Mammary epithelial cell (primary cell): ENCODE measurements around the gene DCHS2.

Experiments
- EZH2 ChIP-seq: IDR thresholded peaks from 2 replicates; pipeline ENCODE4 v1.6.1; 2012; ENCODE audit warnings: low read length, inconsistent platforms, borderline replicate concordance
- TF ChIP-seq, protein P1 (sequence below), 2 donors: IDR thresholded peaks in 1 of 2; conservative IDR thresholded peaks in 1 of 2; 2 replicates each; pipeline ENCODE4 v1.5.1; 2011 to 2012; ENCODE audit warnings: inconsistent platforms in 2 of 2, low read length in 2 of 2, mild to moderate bottlenecking in 2 of 2, control low read depth in 1 of 2, low read depth in 1 of 2; ENCODE audit not compliant: insufficient read depth in 1 of 2; ENCODE audit errors: extremely low read depth in 1 of 2

DNA sequence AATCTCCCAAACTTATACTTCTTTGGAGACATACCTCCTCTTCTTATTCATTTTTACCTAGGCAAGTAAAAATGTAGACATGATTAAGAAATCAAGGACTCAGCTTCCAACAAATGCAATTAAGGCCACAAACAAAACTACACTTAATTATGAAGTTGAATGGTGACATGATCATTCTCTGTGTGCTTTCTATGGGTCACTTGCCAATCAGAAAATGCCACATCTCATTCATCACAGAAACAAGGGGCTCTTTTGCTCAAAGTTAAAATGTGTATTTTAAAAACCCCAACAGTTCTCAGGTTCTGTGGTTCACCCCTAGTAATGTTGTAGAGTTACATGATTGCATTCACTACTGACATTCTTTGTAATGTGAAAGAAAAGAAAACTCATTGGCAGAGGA lies 273.5 kb downstream of the DCHS2 start:
- TF ChIP-seq, protein P1, sequence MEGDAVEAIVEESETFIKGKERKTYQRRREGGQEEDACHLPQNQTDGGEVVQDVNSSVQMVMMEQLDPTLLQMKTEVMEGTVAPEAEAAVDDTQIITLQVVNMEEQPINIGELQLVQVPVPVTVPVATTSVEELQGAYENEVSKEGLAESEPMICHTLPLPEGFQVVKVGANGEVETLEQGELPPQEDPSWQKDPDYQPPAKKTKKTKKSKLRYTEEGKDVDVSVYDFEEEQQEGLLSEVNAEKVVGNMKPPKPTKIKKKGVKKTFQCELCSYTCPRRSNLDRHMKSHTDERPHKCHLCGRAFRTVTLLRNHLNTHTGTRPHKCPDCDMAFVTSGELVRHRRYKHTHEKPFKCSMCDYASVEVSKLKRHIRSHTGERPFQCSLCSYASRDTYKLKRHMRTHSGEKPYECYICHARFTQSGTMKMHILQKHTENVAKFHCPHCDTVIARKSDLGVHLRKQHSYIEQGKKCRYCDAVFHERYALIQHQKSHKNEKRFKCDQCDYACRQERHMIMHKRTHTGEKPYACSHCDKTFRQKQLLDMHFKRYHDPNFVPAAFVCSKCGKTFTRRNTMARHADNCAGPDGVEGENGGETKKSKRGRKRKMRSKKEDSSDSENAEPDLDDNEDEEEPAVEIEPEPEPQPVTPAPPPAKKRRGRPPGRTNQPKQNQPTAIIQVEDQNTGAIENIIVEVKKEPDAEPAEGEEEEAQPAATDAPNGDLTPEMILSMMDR (conservative IDR thresholded peaks at IDR 0.05 in 1 of 2, IDR thresholded peaks at IDR 0.05 in 1 of 2; ENCODE audit: extremely low read depth in 1 of 2, insufficient read depth in 1 of 2, low read depth in 1 of 2, low read length in 2 of 2): no peak
- no peak for TF ChIP-seq EZH2
